Prostate gland (tissue), 2 donors: Measurements from ENCODE around the gene AGPAT2.

ENCODE experiments used
- POLR2A ChIP-seq: fragments of 450-650 bp; IDR thresholded peaks from one replicate; pipeline ENCODE4 v1.6.1; 2016; ENCODE audit warnings: antibody characterized with exemption, mild to moderate bottlenecking
- TF ChIP-seq, protein P1 (sequence below), 4 experiments: fragments of 200-600 bp in 2 of 4; fragments of 450-650 bp in 2 of 4; sonication (generic) in 2 of 4; IDR thresholded peaks; 1 replicate in 3 of 4; 2 replicates in 1 of 4; pipeline ENCODE4 v1.5.1; 2016 to 2019; ENCODE audit warnings: antibody characterized with exemption in 4 of 4, mild to moderate bottlenecking in 2 of 4, moderate library complexity in 2 of 4

DNA sequence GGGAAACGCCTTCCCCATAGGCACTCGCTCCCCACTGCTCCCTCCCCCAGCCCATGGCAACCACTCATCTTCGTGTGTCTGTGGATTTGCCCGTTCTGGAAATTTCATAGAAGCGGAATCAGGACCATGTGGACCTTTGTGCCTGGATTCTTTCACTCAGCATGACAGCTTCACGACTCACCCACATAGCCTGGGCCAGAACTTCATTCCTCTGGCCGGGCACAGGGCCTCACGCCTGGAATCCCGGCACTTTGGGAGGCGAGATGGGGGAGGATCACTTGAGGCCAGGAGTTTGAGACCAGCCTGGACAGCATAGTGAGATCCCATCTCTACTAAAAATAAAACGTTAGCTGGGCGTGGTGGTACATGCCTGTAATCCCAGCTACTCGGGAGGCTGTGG, 13.0 kb upstream of the AGPAT2 start:
- TF ChIP-seq, protein P1, sequence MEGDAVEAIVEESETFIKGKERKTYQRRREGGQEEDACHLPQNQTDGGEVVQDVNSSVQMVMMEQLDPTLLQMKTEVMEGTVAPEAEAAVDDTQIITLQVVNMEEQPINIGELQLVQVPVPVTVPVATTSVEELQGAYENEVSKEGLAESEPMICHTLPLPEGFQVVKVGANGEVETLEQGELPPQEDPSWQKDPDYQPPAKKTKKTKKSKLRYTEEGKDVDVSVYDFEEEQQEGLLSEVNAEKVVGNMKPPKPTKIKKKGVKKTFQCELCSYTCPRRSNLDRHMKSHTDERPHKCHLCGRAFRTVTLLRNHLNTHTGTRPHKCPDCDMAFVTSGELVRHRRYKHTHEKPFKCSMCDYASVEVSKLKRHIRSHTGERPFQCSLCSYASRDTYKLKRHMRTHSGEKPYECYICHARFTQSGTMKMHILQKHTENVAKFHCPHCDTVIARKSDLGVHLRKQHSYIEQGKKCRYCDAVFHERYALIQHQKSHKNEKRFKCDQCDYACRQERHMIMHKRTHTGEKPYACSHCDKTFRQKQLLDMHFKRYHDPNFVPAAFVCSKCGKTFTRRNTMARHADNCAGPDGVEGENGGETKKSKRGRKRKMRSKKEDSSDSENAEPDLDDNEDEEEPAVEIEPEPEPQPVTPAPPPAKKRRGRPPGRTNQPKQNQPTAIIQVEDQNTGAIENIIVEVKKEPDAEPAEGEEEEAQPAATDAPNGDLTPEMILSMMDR (IDR thresholded peaks at IDR 0.05): no peak
- TF ChIP-seq POLR2A: no peak
